Measurements from ENCODE around the gene ZSCAN20. TPM values are rescaled to one million over a fixed set of nuclear protein-coding genes. Genes with fewer than 3 reads are reported as not detected.

Gene ZSCAN20
- total RNA-seq, 1 experiment from 2014 or later, result 3.9 TPM

GRCh38 chr1:33494929-33495328 is 22.5 kb downstream of the ZSCAN20 start:
- peaks cover 6% of the 10 kb centered on the region for H3K27me3 Mint-ChIP-seq (ENCODE audit: low read depth)
- H3K4me1 Mint-ChIP-seq, result peaks cover 6% of the 10 kb centered on the region in 2 experiments
- H3K4me1 ChIP-seq (ENCODE audit: insufficient read depth, low read length), result no peaks in the 10 kb centered on the region
- no peak overlapping the region for H3K4me3 Mint-ChIP-seq
- H2BK120ac ChIP-seq (ENCODE audit: low read depth, low read length, poor library complexity, severe bottlenecking), result no peak overlapping the region
- no peak overlapping the region for H4K8ac ChIP-seq (replicated peaks; ENCODE audit: insufficient read length, low read depth, low read length)
- no peak overlapping the region for H2BK5ac ChIP-seq (ENCODE audit: insufficient read length, low read length)
- peaks cover 38% of the 10 kb centered on the region for H3K9me3 ChIP-seq (ENCODE audit: control insufficient read depth, low read depth, low read length)
- no peak overlapping the region for H2BK15ac ChIP-seq (ENCODE audit: low read depth, low read length)
- H3K18ac ChIP-seq (ENCODE audit: insufficient read length, low read depth, low read length), result no peak overlapping the region
- H4K20me1 ChIP-seq (ENCODE audit: control insufficient read depth, insufficient read depth, insufficient read length), result no peaks in the 10 kb centered on the region
- no peak overlapping the region for H3K9ac ChIP-seq (ENCODE audit: extremely low read depth, insufficient read length, low read length)
- no peaks in the 10 kb centered on the region for H3K27me3 ChIP-seq (ENCODE audit: insufficient read depth, low read length)
- no peaks in the 10 kb centered on the region for H3K79me1 ChIP-seq (ENCODE audit: insufficient read depth, low read depth, low read length, poor library complexity, severe bottlenecking)
- no peak overlapping the region for H3K4ac ChIP-seq (ENCODE audit: low read depth, low read length)
- H2AK5ac ChIP-seq (ENCODE audit: insufficient read length, low read length), result no peak overlapping the region
- H3K9me3 Mint-ChIP-seq, result peaks cover 51 to 66% of the 10 kb centered on the region in 2 experiments
- H3K14ac ChIP-seq (ENCODE audit: insufficient read depth, low read length), result no peak overlapping the region
- H3K27ac Mint-ChIP-seq, result no peak overlapping the region
- DNase-seq, result no peak
- no peaks in the 10 kb centered on the region for H3K79me2 ChIP-seq (ENCODE audit: insufficient read depth, low read length)
- no peaks in the 10 kb centered on the region for H3K23me2 ChIP-seq (ENCODE audit: insufficient read length, low read depth, low read length, poor library complexity, severe bottlenecking)
- no peak overlapping the region for H3K56ac ChIP-seq (ENCODE audit: insufficient read length, low read depth, low read length)
- H3K4me2 ChIP-seq (ENCODE audit: insufficient read depth, insufficient read length, low read length), result no peak overlapping the region
- no peak overlapping the region for H4K91ac ChIP-seq (ENCODE audit: insufficient read length, low read depth, low read length)
- H3K27ac ChIP-seq (ENCODE audit: insufficient read length, low read depth, low read length), result no peak overlapping the region
- H3K36me3 Mint-ChIP-seq (ENCODE audit: insufficient read depth in 1 of 3, low read depth in 3 of 3), result peaks cover 61 to 79% (median 73%) of the 10 kb centered on the region in 3 experiments
- no peak overlapping the region for H3T11ph ChIP-seq (ENCODE audit: low read length)
- WGBS (ENCODE audit: extremely low coverage, insufficient read length, low lambda C conversion rate), result no CpG with 5 or more reads among the region's 9 CpGs
- H4K5ac ChIP-seq (ENCODE audit: insufficient read length, low read depth, low read length), result no peak overlapping the region
- H2BK12ac ChIP-seq (ENCODE audit: insufficient read length, low read depth, low read length), result no peak overlapping the region
- H2AFZ ChIP-seq (ENCODE audit: low read length), result no peak overlapping the region
- H3K23ac ChIP-seq (ENCODE audit: insufficient read length, low read depth, low read length), result no peak overlapping the region
- H2BK20ac ChIP-seq (ENCODE audit: low read depth, low read length, poor library complexity, severe bottlenecking), result no peak overlapping the region
- TF ChIP-seq CTCF (conservative IDR thresholded peaks at IDR 0.05), result no peak
